ENCODE measurements around the gene FYB1. TPM values are rescaled to one million over a fixed set of nuclear protein-coding genes. Genes with fewer than 3 reads are reported as not detected.
"Not testable (repeated sequence)": the region's sequence is repeated elsewhere in the genome, so short reads cannot be mapped to it uniquely, and the experiment has no call there.

Gene FYB1
- total RNA-seq, 1 donor from 2014 or later: not detected

GRCh38 chr5:39186289-39186688 lies 33.1 kb downstream of the FYB1 start:
- Histone ChIP-seq H3K4me3 (ENCODE audit: low read depth, low read length) (no peak overlapping the region), H3K36me3 (ENCODE audit: control insufficient read depth, insufficient read depth, low read length) (no peaks in the 10 kb centered on the region), H3K27me3 (ENCODE audit: control insufficient read depth, insufficient read depth, low read length) (no peaks in the 10 kb centered on the region)
- TF ChIP-seq, protein P1, sequence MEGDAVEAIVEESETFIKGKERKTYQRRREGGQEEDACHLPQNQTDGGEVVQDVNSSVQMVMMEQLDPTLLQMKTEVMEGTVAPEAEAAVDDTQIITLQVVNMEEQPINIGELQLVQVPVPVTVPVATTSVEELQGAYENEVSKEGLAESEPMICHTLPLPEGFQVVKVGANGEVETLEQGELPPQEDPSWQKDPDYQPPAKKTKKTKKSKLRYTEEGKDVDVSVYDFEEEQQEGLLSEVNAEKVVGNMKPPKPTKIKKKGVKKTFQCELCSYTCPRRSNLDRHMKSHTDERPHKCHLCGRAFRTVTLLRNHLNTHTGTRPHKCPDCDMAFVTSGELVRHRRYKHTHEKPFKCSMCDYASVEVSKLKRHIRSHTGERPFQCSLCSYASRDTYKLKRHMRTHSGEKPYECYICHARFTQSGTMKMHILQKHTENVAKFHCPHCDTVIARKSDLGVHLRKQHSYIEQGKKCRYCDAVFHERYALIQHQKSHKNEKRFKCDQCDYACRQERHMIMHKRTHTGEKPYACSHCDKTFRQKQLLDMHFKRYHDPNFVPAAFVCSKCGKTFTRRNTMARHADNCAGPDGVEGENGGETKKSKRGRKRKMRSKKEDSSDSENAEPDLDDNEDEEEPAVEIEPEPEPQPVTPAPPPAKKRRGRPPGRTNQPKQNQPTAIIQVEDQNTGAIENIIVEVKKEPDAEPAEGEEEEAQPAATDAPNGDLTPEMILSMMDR (IDR thresholded peaks at IDR 0.05; ENCODE audit: insufficient read depth, low read length, poor library complexity, severe bottlenecking): no peak
- DNase-seq (ENCODE audit: low read depth): no peak

DNA sequence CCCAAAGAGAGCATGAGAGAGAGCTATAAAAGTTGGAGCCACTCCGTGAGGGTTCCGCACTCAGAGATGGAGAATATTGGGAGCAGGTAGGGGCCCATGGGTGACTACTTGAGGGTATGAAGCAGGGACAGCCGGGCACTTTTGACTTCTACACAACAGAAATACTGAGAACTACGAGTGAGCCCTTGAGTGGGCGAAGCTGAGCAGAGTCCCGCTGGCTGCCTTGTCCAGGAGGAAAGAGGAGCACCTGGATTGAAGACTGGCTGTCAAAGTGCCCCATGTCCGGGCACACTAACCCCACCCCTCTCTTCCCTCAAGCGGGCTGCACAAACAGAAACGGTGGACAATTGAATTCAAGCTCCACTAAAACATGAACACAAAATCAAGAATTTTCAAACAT lies 33.6 kb downstream of the FYB1 start:
- no peak for DNase-seq (ENCODE audit: low read depth)
- Histone ChIP-seq H3K27me3 (ENCODE audit: control insufficient read depth, insufficient read depth, low read length) (no peaks in the 10 kb centered on the region), H3K36me3 (ENCODE audit: control insufficient read depth, insufficient read depth, low read length) (no peaks in the 10 kb centered on the region), H3K4me3 (ENCODE audit: low read depth, low read length) (no peak overlapping the region)
- TF ChIP-seq, protein P1 (IDR thresholded peaks at IDR 0.05; ENCODE audit: insufficient read depth, low read length, poor library complexity, severe bottlenecking): no peak

DNA sequence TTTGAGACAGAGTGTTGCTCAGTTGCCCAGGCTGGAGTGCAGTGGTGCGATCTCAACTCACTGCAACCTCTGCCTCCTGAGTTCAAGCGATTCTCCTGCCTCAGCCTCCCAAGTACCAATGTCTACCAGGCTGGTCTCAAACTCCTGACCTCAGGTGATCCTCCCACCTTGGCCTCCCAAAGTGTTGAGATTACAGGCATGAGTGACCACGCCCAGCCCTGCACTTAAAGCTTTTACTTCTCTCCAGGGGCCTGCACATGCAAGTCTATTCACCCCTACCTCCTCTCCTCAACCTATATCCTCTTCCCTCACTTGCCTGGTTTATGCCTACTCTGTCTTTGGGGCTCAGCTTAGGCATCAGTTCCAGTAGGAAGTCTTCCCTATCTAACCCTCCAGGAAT lies 39.8 kb downstream of the FYB1 start:
- H3K36me3 ChIP-seq (ENCODE audit: control insufficient read depth, insufficient read depth, low read length); H3K27me3 ChIP-seq (ENCODE audit: control insufficient read depth, insufficient read depth, low read length); DNase-seq (ENCODE audit: low read depth); H3K4me3 ChIP-seq (ENCODE audit: low read depth, low read length): not testable (repeated sequence)

DNA sequence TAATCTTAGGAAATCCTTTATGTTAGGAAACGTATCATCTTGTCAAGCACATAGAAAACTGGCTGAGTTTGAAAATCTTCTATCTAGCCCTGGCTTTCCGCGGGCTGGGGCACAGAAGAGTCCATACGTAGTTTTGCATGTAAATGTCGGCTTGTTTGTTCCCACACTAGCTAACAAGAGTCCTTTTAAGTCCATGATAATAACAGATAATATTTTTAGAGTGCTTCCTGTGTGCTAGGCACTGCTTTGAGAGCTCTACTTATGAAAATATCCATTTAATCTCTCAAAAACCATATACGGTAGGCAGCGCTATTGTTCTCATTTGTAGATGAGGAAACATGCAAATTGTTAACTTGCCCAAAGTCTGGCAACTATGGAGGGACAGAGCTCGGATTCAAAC lies 40.5 kb downstream of the FYB1 start:
- Histone ChIP-seq H3K27me3 (ENCODE audit: control insufficient read depth, insufficient read depth, low read length) (no peaks in the 10 kb centered on the region), H3K36me3 (ENCODE audit: control insufficient read depth, insufficient read depth, low read length) (no peaks in the 10 kb centered on the region), H3K4me3 (ENCODE audit: low read depth, low read length) (no peak overlapping the region)
- DNase-seq (ENCODE audit: low read depth): no peak
- TF ChIP-seq, protein P1 (IDR thresholded peaks at IDR 0.05; ENCODE audit: insufficient read depth, low read length, poor library complexity, severe bottlenecking): no peak

GRCh38 chr5:39178171-39178570 lies 41.2 kb downstream of the FYB1 start:
- Histone ChIP-seq H3K4me3 (ENCODE audit: low read depth, low read length) (no peak overlapping the region), H3K27me3 (ENCODE audit: control insufficient read depth, insufficient read depth, low read length) (no peaks in the 10 kb centered on the region), H3K36me3 (ENCODE audit: control insufficient read depth, insufficient read depth, low read length) (no peaks in the 10 kb centered on the region)
- no peak for DNase-seq (ENCODE audit: low read depth)
- TF ChIP-seq, protein P1 (IDR thresholded peaks at IDR 0.05; ENCODE audit: insufficient read depth, low read length, poor library complexity, severe bottlenecking): no peak

DNA sequence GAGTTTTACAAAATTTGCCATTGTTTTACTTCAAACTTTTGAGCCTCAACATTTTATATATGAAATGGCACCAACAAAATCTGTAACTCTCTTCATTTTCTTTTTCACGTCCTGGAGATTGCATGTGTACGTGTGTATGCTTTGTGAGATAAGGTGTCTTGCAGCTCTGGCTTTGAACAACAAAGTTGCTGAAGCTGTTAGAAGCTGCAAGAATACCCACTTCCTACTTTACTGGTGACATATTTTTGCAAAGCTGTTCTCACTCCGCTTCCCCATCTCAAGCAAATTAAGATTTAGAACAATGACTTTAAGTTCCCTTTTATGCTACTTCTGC lies 41.8 kb downstream of the FYB1 start:
- DNase-seq (ENCODE audit: low read depth): no peak
- TF ChIP-seq, protein P1 (IDR thresholded peaks at IDR 0.05; ENCODE audit: insufficient read depth, low read length, poor library complexity, severe bottlenecking): no peak
- Histone ChIP-seq H3K4me3 (ENCODE audit: low read depth, low read length) (no peak overlapping the region), H3K36me3 (ENCODE audit: control insufficient read depth, insufficient read depth, low read length) (no peaks in the 10 kb centered on the region), H3K27me3 (ENCODE audit: control insufficient read depth, insufficient read depth, low read length) (no peaks in the 10 kb centered on the region)

Data from kidney epithelial cell (primary cell).